Heart left ventricle (tissue), 13 donors: ENCODE measurements around the gene OPRD1.

Experiments
- CTCF ChIP-seq, 12 donors: fragments of 200-600 bp; sonication (generic) in 4 of 12; IDR thresholded peaks; one replicate each; pipeline versions ENCODE4 v1.5.0 to v1.8.0; 2018 to 2022; ENCODE audit warnings: antibody characterized with exemption in 12 of 12, mild to moderate bottlenecking in 5 of 12
- POLR2A ChIP-seq, 2 donors: fragments of 450-650 bp; IDR thresholded peaks; one replicate each; pipeline ENCODE4 v1.6.1; 2017; ENCODE audit warnings: antibody characterized with exemption in 2 of 2, mild to moderate bottlenecking in 2 of 2, moderate library complexity in 2 of 2
- donor health status: ischemic (EF 13 %, LVEDD 7.1; RV severe dilation, severe dysfunction).
- donor health status: DM: no; HTN: yes; CAD: no.
- donor health status: DM: no; HTN: no; CAD: no.
- donor health status: ischemic (EF 25% LVEDD 6.9; RV normal size, moderate dysfunction).
- donor health status: ischemic (EF 25% LVEDD 5.7; RV mildly dilated, moderate dysfunction).
- donor health status: ischemic (EF 35%, LVEDD 5.7; RV mildly dilated, moderate dysfunction).
- donor health status: nonischemic (EF 11% LVEDD 7.7; RV severe dilation, severe dysfunction).
- donor health status: DM: yes; HTN: yes; CAD: no.
- donor health status: PGD.
- donor health status: ischemic (EF 29% LVEDD 5.4; RV normal size, mild dysfunction).
- donor health status: nonischemic (EF 23%, LVEDD 6.1; RV moderate dilation, normal function).

- TF ChIP-seq CTCF (IDR thresholded peaks at IDR 0.05) (no peak), POLR2A (IDR thresholded peaks at IDR 0.05) (no peak)
Observed at GRCh38 chr1:28888915-28889314, 76.9 kb downstream of the OPRD1 start.
